Skeletal muscle cell (primary cell): ENCODE data around the gene CD70.
"Not testable (repeated sequence)": the region's sequence is repeated elsewhere in the genome, so short reads cannot be mapped to it uniquely, and the experiment has no call there.

Source experiments
- DNase-seq: peaks from one replicate; pipeline ENCODE4 v3.0.0-alpha.2; 2010; ENCODE audit warnings: low read depth
- H3K4me3 ChIP-seq: 2 replicates; pipeline ENCODE4 v1.5.1; 2011; ENCODE audit warnings: low read depth, mild to moderate bottlenecking, control low read depth, low read length, moderate library complexity

Gene CD70

GRCh38 chr19:6599866-6600454 lies 9.0 kb upstream of the CD70 start:
- DNase-seq, result no peak
- H3K4me3 ChIP-seq, result no peak overlapping the region

GRCh38 chr19:6598254-6598892 lies 7.4 kb upstream of the CD70 start:
- not testable (repeated sequence) for H3K4me3 ChIP-seq, DNase-seq

- H3K4me3 ChIP-seq, DNase-seq: not testable (repeated sequence)
Measured at GRCh38 chr19:6597471-6598253, 6.7 kb upstream of the CD70 start.

GRCh38 chr19:6596621-6597020 lies 5.7 kb upstream of the CD70 start:
- no peak for DNase-seq
- no peak overlapping the region for H3K4me3 ChIP-seq

GRCh38 chr19:6593651-6594416 lies 2.9 kb upstream of the CD70 start:
- H3K4me3 ChIP-seq, result no peak overlapping the region
- DNase-seq, result no peak

- DNase-seq, result no peak
- H3K4me3 ChIP-seq, result peak overlapping the region; percentile 7
Measured at GRCh38 chr19:6590258-6590826, 608 bp downstream of the CD70 start.

- no peak overlapping the region for H3K4me3 ChIP-seq
- no peak for DNase-seq
Measured at GRCh38 chr19:6589711-6590257, 1.2 kb downstream of the CD70 start.

GRCh38 chr19:6588508-6589345 lies 2.2 kb downstream of the CD70 start:
- no peak overlapping the region for H3K4me3 ChIP-seq
- no peak for DNase-seq

GRCh38 chr19:6587998-6588507 lies 2.9 kb downstream of the CD70 start:
- DNase-seq, result no peak
- H3K4me3 ChIP-seq, result no peak overlapping the region

GRCh38 chr19:6587093-6587820 lies 3.7 kb downstream of the CD70 start:
- DNase-seq, result no peak
- H3K4me3 ChIP-seq, result peak overlapping the region; percentile 18

GRCh38 chr19:6586726-6587092 lies 4.2 kb downstream of the CD70 start:
- no peak overlapping the region for H3K4me3 ChIP-seq
- no peak for DNase-seq

- H3K4me3 ChIP-seq, result no peak overlapping the region
- DNase-seq, result no peak
Measured at GRCh38 chr19:6586056-6586455, 4.9 kb downstream of the CD70 start.

- DNase-seq, H3K4me3 ChIP-seq: not testable (repeated sequence)
Measured at GRCh38 chr19:6582515-6583484, 8.2 kb downstream of the CD70 start.

GRCh38 chr19:6580313-6580712 lies 10.6 kb downstream of the CD70 start:
- DNase-seq, result no peak
- no peak overlapping the region for H3K4me3 ChIP-seq

- no peak overlapping the region for H3K4me3 ChIP-seq
Measured at GRCh38 chr19:6579450-6580178, 11.3 kb downstream of the CD70 start.

GRCh38 chr19:6577476-6578125 lies 13.3 kb downstream of the CD70 start:
- DNase-seq, result no peak
- H3K4me3 ChIP-seq, result no peak overlapping the region

More at GRCh38 chr19:6579450-6580178, 11.3 kb downstream of the CD70 start:
- DNase-seq, result no peak
